DMS114 treated with DMSO at 0.1 percent for 48 hours (cell line): Measurements from ENCODE around the gene MYO1C.
"Not testable (repeated sequence)": the region's sequence is repeated elsewhere in the genome, so short reads cannot be mapped to it uniquely, and the experiment has no call there.

Experiments
- DNase-seq: peaks from one replicate; lab custom pipeline; 2025; ENCODE audit not compliant: unreplicated experiment; lab: John Stamatoyannopoulos, UW

The MYO1C gene

GRCh38 chr17:1435326-1435725 lies 57.2 kb downstream of the MYO1C start:
- DNase-seq = no peak

GRCh38 chr17:1434150-1434549 lies 58.3 kb downstream of the MYO1C start:
- DNase-seq = no peak

- DNase-seq = no peak
Measured at GRCh38 chr17:1431631-1432104, 60.8 kb downstream of the MYO1C start.

- no peak for DNase-seq
Measured at GRCh38 chr17:1423456-1424135, 68.9 kb downstream of the MYO1C start.

GRCh38 chr17:1422885-1423284 lies 69.6 kb downstream of the MYO1C start:
- DNase-seq = no peak

GRCh38 chr17:1421470-1421869 lies 71.0 kb downstream of the MYO1C start:
- DNase-seq = no peak

GRCh38 chr17:1420981-1421380 lies 71.5 kb downstream of the MYO1C start:
- no peak for DNase-seq

- DNase-seq = no peak
Measured at GRCh38 chr17:1420163-1420562, 72.3 kb downstream of the MYO1C start.

- not testable (repeated sequence) for DNase-seq
Measured at GRCh38 chr17:1418476-1418875, 74.0 kb downstream of the MYO1C start.

GRCh38 chr17:1416414-1416813 lies 76.1 kb downstream of the MYO1C start:
- no peak for DNase-seq

GRCh38 chr17:1414634-1415033 lies 77.9 kb downstream of the MYO1C start:
- no peak for DNase-seq
